Measurements from ENCODE around the gene ACIN1.

Gene ACIN1

GRCh38 chr14:23104070-23104590 is 9.2 kb upstream of the ACIN1 start:
- no peak for DNase-seq

- no peak for DNase-seq
These were observed 8.6 kb upstream of the ACIN1 start for GRCh38 chr14:23103581-23103980.

GRCh38 chr14:23102801-23103200 is 7.9 kb upstream of the ACIN1 start:
- DNase-seq = no peak

GRCh38 chr14:23101986-23102625 is 7.2 kb upstream of the ACIN1 start:
- DNase-seq = no peak

DNA sequence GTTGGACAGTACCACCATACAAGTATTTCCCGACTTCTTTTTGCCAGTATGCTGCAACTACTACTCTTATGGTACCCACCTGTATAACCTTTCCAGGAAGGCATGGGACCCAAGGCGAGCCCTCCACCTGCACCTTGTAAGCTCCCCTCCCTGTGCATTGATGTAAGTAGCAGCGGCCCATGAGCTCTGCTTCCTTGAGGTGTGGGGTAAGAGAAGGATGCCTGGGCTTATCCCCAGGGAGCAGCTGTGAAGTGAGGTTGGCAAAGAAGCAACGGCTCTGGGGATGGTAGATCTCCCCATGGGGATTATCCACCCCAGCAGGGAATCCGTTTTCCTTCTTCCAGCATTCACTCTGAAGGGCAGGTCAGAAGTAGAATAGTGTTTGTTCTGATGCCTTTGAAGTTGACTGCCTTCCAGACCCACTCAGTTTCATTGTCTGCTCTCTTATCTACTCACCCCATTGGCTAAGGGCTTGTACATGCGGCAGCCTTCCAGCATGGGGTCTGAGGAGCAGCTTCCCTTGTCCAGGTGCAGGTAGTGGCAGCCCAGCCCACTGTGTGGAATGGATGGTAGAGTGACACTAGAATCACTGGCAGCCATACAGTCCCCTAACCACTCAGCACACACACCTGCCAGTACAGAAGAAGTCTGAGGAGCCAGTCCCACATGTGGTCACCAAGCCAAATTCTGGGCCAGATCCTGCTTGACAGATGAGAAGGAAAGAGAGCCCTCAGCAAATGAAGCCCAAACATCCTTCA is 6.5 kb upstream of the ACIN1 start:
- no peak for DNase-seq

GRCh38 chr14:23099212-23099861 is 4.4 kb upstream of the ACIN1 start:
- no peak for DNase-seq

- DNase-seq = no peak
These were observed 2.9 kb upstream of the ACIN1 start for GRCh38 chr14:23097786-23098185.

DNA sequence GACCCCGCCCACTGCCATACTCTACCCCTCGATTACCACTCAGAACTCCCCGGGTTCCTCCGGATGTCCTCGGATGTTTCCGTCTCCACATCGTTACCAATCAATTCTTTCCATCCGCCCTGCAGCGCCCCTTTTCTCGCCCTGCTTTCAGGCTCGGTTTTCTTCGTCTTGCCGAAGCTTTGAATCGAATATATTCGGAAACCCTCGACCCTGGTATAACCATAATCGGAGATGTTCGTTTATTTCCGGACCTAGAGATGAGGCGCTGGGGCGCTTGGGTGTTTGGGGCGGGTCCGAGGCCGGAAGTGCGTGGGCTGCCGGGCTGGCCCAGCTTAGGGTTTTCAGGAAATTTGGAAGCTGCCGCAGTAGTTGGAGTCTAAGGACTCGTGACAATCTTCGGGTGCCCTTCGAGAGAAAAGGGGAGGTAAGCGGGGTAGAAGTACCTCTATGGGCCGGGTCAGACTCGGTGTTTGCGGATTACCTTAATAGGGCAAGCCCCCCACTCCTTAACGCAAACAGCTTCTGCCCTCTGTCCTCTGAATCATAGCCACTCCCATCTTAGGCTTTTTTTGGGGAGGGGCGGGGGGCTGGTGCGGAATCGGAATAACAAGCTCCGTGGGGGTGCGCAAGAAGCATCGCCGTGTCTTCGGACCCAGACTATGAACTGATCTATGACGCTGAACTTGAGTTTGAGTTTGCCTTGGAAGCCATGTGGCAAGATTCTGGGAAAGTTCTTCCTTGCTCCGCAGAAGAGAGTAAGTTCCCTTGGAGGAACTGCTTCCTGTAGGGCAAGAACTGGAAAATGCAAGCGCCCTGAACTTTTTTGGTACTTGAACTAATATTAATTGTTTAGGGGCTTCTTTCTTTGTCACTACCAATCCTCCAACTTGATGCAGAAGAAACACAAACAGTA is 516 bp upstream of the ACIN1 start, which contains the start of gene C14orf119:
C14orf119 (plus strand) TSS at position 310 of the 913 bp plus-strand sequence. CDS start 2,154 bp downstream, outside the sequence.
- no peak for DNase-seq

DNA sequence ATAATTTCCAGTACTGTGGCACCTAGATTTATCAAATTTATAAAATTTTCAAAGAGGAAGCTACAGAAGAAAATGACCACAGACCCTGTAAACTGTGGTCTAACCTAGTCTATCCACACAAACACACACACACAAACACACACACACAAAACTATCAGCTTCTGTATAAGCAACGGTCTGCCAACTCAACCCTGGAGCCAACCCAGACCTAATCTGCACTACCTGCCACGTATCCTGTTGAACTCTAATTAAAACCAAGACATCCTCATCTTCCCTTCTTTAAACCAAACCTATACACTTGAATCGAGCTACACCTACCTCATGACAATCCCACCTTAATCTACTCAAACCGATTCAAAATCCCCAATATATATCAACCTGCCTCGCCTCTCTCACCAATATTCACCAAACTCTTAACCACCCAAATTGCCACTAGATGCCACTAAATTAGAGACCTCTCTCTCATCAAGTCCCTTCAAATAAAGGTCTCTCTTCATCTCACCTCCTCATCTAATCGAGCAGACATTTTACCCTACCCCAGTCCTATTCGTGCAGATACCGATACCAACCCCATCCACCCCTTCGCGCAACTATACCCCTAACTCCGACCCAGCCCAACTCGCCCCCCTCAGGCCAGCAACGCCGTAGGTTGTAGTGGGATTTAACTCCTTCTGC is 808 bp downstream of the ACIN1 start:
- no peak for DNase-seq

GRCh38 chr14:23093526-23093925 is 1.4 kb downstream of the ACIN1 start:
- DNase-seq = no peak

- no peak for DNase-seq
These were observed 1.8 kb downstream of the ACIN1 start for GRCh38 chr14:23093104-23093503.

GRCh38 chr14:23091294-23092225 is 3.4 kb downstream of the ACIN1 start:
- no peak for DNase-seq

- DNase-seq = no peak
These were observed 4.7 kb downstream of the ACIN1 start for GRCh38 chr14:23090254-23090636.

GRCh38 chr14:23089498-23090253 is 5.3 kb downstream of the ACIN1 start:
- DNase-seq = no peak

DNA sequence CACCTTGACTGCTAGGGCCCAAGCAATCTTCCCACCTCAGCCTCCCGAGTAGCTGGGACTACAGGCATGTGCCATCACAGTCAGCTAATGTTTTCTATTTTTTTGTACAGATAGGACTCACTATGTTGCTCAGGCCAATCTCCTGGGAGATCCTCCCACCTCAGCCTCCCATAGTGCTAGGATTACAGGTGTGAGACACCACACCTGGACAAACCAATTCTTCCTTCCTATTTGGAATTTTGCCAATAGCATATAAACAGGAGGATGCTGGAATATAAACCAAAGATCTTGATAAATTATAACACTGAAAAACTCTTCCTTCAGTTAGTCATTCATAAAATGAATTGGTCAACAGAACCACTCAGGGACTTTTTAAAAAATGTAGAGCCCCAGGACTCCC is 8.4 kb downstream of the ACIN1 start:
- DNase-seq = no peak

DNA sequence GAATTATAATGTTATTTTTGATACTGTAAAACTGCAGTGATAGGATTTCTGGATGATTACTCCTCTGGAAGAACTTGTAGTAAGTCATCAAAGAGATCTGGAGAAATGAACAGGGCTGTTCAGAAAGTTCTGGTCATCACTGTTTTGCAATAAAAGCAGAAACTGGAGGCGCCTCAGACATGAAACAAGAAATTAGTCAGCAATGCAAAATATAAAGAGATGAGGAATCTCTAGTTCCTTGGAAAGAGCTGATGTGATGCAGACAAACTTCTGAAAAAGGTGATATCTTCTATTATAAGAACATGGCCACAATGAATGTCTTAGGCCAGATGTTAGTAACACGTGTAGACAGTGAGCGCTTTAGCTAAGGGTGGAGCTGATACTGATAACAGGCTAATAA is 9.5 kb downstream of the ACIN1 start:
- DNase-seq = no peak

- no peak for DNase-seq
These were observed 14.5 kb downstream of the ACIN1 start for GRCh38 chr14:23080474-23080873.

DNA sequence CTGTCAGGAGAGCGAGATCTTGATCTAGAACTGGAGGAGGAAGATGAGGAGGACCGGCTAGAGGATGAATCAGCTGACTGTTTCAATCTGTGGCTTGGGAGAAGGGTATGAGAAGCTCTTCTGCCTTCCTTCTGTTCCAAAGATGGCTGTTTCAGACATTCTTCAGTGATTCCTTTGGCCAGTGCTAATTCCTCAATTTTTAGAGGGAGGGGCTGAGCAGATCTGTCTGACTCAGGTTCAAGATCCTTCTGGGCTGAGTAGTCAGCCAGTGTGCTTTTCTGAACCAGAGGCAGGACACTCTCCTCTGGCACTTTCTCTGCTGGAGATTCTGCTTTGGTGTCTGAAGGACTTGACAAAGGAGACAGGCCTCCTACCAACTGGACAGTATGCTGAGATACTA is 15.2 kb downstream of the ACIN1 start:
- no peak for DNase-seq

- no peak for DNase-seq
These were observed 16.2 kb downstream of the ACIN1 start for GRCh38 chr14:23078692-23079116.

- no peak for DNase-seq
These were observed 17.0 kb downstream of the ACIN1 start for GRCh38 chr14:23077962-23078361.
